Astrocyte (in vitro differentiated cells and primary cell): ENCODE data around the gene PACRG. TPM values are rescaled to one million over a fixed set of nuclear protein-coding genes. Genes with fewer than 3 reads are reported as not detected.

Source experiments
- DNase-seq: peaks from one replicate; pipeline ENCODE4 v3.0.0-alpha.2; 2010; ENCODE audit warnings: low read depth
- FAIRE-seq: peaks from 2 replicates; lab custom pipeline; 2011; peaks lifted over from hg19 to GRCh38; lab: Jason Lieb, UNC
- H2AFZ ChIP-seq: 2 replicates; pipeline ENCODE4 v1.6.0; 2012; ENCODE audit warnings: low read depth, low read length, inconsistent platforms
- H3K27ac ChIP-seq: 2 replicates; pipeline ENCODE4 v1.5.1; 2011; ENCODE audit warnings: low read depth, low read length, inconsistent platforms
- H3K27me3 ChIP-seq: 2 replicates; pipeline ENCODE4 v1.6.0; 2011; ENCODE audit warnings: low read length, inconsistent platforms; ENCODE audit not compliant: insufficient read depth
- H3K36me3 ChIP-seq: 2 replicates; pipeline ENCODE4 v1.5.1; 2011; ENCODE audit warnings: low read length, inconsistent platforms; ENCODE audit not compliant: insufficient read depth
- H3K4me1 ChIP-seq: 2 replicates; pipeline ENCODE4 v1.5.1; 2011; ENCODE audit warnings: low read length, inconsistent platforms; ENCODE audit not compliant: insufficient read depth
- H3K4me2 ChIP-seq: 2 replicates; pipeline ENCODE4 v1.6.0; 2012; ENCODE audit warnings: low read length, inconsistent platforms
- H3K4me3 ChIP-seq: 2 replicates; pipeline ENCODE4 v1.5.1; 2011; ENCODE audit warnings: low read depth, mild to moderate bottlenecking, low read length, inconsistent platforms; ENCODE audit not compliant: insufficient read depth
- H3K79me2 ChIP-seq: 2 replicates; pipeline ENCODE4 v1.6.0; 2012; ENCODE audit warnings: mild to moderate bottlenecking, low read length, inconsistent platforms; ENCODE audit not compliant: insufficient read depth
- H3K9ac ChIP-seq: 2 replicates; pipeline ENCODE4 v1.6.0; 2012; ENCODE audit warnings: mild to moderate bottlenecking, low read length, inconsistent platforms
- H3K9me3 ChIP-seq: 2 replicates; pipeline ENCODE4 v1.5.1; 2012; ENCODE audit warnings: low read depth, mild to moderate bottlenecking, low read length, inconsistent platforms; ENCODE audit not compliant: insufficient read depth
- H4K20me1 ChIP-seq: 2 replicates; pipeline ENCODE4 v1.6.0; 2012; ENCODE audit warnings: low read length, inconsistent platforms; ENCODE audit not compliant: insufficient read depth
- H3K27ac Mint-ChIP-seq: one replicate; pipeline ENCODE4 v1.8.0; 2021; ENCODE audit warnings: mild to moderate bottlenecking, mixed read lengths; ENCODE audit not compliant: unreplicated experiment
- H3K27me3 Mint-ChIP-seq: one replicate; pipeline ENCODE4 v1.8.0; 2021; ENCODE audit warnings: low read depth, mixed read lengths; ENCODE audit not compliant: unreplicated experiment
- H3K36me3 Mint-ChIP-seq: one replicate; pipeline ENCODE4 v1.8.0; 2021; ENCODE audit warnings: low read depth, mixed read lengths; ENCODE audit not compliant: unreplicated experiment
- H3K4me1 Mint-ChIP-seq: one replicate; pipeline ENCODE4 v1.8.0; 2021; ENCODE audit warnings: low read depth, mixed read lengths; ENCODE audit not compliant: unreplicated experiment
- H3K4me3 Mint-ChIP-seq: one replicate; pipeline ENCODE4 v1.8.0; 2021; ENCODE audit warnings: mild to moderate bottlenecking, moderate library complexity, mixed read lengths; ENCODE audit not compliant: unreplicated experiment
- H3K9me3 Mint-ChIP-seq: one replicate; pipeline ENCODE4 v1.8.0; 2021; ENCODE audit warnings: mild to moderate bottlenecking, mixed read lengths; ENCODE audit not compliant: unreplicated experiment
- EZH2 ChIP-seq: IDR thresholded peaks from 2 replicates; pipeline ENCODE4 v1.6.1; 2012; ENCODE audit warnings: mild to moderate bottlenecking, low read length, inconsistent platforms; ENCODE audit not compliant: insufficient read depth
- total RNA-seq: library from RNA; stranded (reverse); gene quantifications from 2 replicates; pipeline ENCODE4 v1.2.1, GENCODE V29; 2021
- TF ChIP-seq, protein P1 (sequence below): IDR thresholded peaks from 2 replicates; pipeline ENCODE4 v1.5.1; 2011; ENCODE audit warnings: low read depth, mild to moderate bottlenecking, inconsistent platforms, low read length, moderate library complexity; ENCODE audit not compliant: insufficient read depth

The PACRG gene
- total RNA-seq, 1 donor from 2014 or later: not detected

DNA sequence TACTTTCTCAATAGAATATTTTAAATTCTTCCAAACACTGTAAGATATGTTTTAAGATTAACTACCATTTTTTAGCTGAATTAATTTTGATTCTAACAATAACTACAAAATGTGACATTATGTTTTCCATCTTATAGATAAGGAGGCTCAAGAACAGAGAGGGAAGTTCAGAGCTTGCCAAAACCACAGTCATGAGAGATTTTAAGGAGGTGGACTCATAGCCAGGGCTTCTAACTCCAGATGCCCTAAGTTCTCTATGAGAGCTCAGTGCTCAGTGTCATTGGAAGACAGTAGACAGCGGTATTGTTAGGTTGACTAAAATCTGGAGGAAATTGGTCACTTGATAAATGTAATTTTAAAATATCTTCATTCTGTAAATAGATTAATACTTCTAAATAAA is 144.2 kb downstream of the PACRG start:
- no peaks in the 10 kb centered on the region for H3K27me3 Mint-ChIP-seq
- Histone ChIP-seq H3K36me3 (no peaks in the 10 kb centered on the region), H3K27ac (no peak overlapping the region), H3K79me2 (no peaks in the 10 kb centered on the region), H4K20me1 (no peaks in the 10 kb centered on the region), H3K9ac (no peak overlapping the region), H3K4me2 (no peak overlapping the region), H2AFZ (no peak overlapping the region), H3K4me3 (no peak overlapping the region), H3K4me1 (no peaks in the 10 kb centered on the region), H3K9me3 (no peaks in the 10 kb centered on the region), H3K27me3 (no peaks in the 10 kb centered on the region)
- peaks cover 2% of the 10 kb centered on the region for H3K9me3 Mint-ChIP-seq
- no peak overlapping the region for H3K27ac Mint-ChIP-seq
- TF ChIP-seq EZH2: no peak
- TF ChIP-seq, protein P1, sequence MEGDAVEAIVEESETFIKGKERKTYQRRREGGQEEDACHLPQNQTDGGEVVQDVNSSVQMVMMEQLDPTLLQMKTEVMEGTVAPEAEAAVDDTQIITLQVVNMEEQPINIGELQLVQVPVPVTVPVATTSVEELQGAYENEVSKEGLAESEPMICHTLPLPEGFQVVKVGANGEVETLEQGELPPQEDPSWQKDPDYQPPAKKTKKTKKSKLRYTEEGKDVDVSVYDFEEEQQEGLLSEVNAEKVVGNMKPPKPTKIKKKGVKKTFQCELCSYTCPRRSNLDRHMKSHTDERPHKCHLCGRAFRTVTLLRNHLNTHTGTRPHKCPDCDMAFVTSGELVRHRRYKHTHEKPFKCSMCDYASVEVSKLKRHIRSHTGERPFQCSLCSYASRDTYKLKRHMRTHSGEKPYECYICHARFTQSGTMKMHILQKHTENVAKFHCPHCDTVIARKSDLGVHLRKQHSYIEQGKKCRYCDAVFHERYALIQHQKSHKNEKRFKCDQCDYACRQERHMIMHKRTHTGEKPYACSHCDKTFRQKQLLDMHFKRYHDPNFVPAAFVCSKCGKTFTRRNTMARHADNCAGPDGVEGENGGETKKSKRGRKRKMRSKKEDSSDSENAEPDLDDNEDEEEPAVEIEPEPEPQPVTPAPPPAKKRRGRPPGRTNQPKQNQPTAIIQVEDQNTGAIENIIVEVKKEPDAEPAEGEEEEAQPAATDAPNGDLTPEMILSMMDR: no peak
- DNase-seq (peak; percentile 75), FAIRE-seq (no peak)
- H3K4me3 Mint-ChIP-seq: no peak overlapping the region
- no peaks in the 10 kb centered on the region for H3K4me1 Mint-ChIP-seq
- H3K36me3 Mint-ChIP-seq: no peaks in the 10 kb centered on the region

DNA sequence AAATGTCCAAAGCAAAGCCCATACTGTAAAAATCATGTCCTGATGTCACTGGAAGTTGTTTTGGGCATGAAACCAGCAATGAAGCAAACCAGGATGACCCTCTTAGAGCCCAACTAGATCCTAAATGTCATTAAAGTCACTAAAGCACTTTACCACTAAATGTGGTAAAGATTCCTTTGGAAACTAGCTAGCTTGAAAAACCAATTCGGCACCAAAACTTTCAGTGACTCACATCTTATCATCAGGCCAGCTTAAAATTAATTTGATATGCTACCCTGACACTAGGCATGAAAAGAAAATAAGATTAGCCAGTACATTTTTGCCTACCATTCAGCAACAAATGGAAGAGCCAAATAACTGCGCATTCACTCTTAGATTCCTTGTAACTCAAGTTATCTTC is 145.8 kb downstream of the PACRG start:
- Histone ChIP-seq H3K9ac (no peak overlapping the region), H3K4me3 (no peak overlapping the region), H3K27me3 (no peaks in the 10 kb centered on the region), H2AFZ (no peak overlapping the region), H3K27ac (no peak overlapping the region), H3K4me1 (no peaks in the 10 kb centered on the region), H3K9me3 (no peaks in the 10 kb centered on the region), H3K36me3 (no peaks in the 10 kb centered on the region), H4K20me1 (no peaks in the 10 kb centered on the region), H3K79me2 (no peaks in the 10 kb centered on the region), H3K4me2 (no peak overlapping the region)
- Mint-ChIP-seq H3K27me3 (no peaks in the 10 kb centered on the region), H3K27ac (no peak overlapping the region), H3K36me3 (no peaks in the 10 kb centered on the region), H3K4me1 (no peaks in the 10 kb centered on the region), H3K4me3 (no peak overlapping the region), H3K9me3 (no peaks in the 10 kb centered on the region)
- TF ChIP-seq, protein P1: no peak
- no peak for TF ChIP-seq EZH2
- DNase-seq (peak; percentile 56), FAIRE-seq (no peak)

DNA sequence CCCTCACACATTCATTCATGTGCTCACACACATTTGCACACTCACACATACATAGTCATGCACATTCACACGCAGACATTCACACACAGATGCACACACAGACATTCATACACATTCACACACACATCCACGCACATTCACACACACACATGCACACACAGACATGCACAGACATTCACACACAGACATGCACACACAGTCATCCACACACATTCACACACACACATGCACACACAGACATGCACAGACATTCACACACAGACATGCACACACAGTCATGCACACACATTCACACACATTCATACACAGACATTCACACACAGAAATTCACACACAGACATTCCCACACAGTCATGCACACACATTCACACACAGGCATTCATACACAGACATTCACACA is 147.3 kb downstream of the PACRG start:
- peak; percentile 5 for FAIRE-seq
- Histone ChIP-seq H3K4me3 (no peak overlapping the region), H3K36me3 (no peaks in the 10 kb centered on the region), H2AFZ (no peak overlapping the region), H4K20me1 (no peaks in the 10 kb centered on the region), H3K27ac (no peak overlapping the region), H3K27me3 (no peaks in the 10 kb centered on the region), H3K4me2 (no peak overlapping the region), H3K9ac (no peak overlapping the region), H3K79me2 (no peaks in the 10 kb centered on the region), H3K4me1 (no peaks in the 10 kb centered on the region), H3K9me3 (no peaks in the 10 kb centered on the region)
- TF ChIP-seq EZH2: no peak
- TF ChIP-seq, protein P1: no peak
- Mint-ChIP-seq H3K4me1 (no peaks in the 10 kb centered on the region), H3K36me3 (no peaks in the 10 kb centered on the region), H3K27me3 (no peaks in the 10 kb centered on the region), H3K27ac (no peak overlapping the region), H3K4me3 (no peak overlapping the region), H3K9me3 (no peaks in the 10 kb centered on the region)
- DNase-seq: no peak
